ENCODE data around the gene RANBP17.

The RANBP17 gene

DNA sequence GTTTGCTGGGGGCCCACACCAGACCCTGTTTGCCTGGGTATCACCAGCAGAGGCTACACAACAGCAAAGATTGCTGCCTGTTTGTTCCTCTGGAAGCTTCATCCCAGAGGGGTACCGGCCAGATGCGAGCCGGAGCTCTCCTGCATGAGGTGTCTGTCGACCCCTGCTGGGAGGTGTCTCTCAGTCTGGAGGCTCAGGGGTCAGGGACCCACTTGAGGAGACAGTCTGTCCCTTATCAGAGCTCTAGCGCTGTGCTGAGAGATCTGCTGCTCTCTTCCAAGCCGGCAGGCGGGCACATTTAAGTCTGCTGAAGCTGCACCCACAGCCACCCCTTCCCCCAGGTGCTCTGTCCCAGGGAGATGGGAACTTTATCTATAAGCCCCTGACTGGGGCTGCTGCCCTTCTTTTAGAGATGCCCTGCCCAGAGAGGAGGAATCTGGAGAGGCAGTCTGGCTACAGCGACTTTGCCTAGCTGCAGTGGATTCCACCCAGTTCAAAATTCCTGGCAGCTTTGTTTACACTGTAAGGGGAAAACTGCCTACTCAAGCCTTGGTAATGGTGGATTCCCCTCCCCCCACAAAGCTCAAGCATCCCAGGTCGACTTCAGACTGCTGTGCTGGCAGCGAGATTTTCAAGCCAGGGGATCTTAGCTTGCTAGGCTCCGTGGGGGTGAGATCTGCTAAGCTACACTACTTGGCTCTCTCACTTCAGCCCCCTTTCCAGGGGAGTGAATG lies 241.2 kb downstream of the RANBP17 start:
- no peak for DNase-seq

DNA sequence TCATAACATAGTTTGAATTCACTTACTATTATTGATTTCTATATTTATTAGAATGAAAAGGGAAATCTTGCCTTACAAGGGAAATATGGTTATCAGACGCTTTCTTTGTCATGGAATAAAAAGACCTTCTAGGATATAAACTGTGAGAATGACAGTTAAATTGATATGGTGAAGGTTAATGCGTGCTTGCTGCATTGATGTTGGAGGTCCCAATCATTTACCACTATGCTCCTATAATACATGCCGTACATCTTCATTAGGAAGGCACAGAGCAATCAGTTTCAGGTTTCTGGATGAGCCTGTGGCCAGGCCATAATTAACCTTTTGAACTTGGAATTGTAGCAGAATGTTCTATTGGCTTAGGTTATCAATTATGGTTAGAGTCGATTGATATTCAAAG lies 245.9 kb downstream of the RANBP17 start:
- DNase-seq = no peak

DNA sequence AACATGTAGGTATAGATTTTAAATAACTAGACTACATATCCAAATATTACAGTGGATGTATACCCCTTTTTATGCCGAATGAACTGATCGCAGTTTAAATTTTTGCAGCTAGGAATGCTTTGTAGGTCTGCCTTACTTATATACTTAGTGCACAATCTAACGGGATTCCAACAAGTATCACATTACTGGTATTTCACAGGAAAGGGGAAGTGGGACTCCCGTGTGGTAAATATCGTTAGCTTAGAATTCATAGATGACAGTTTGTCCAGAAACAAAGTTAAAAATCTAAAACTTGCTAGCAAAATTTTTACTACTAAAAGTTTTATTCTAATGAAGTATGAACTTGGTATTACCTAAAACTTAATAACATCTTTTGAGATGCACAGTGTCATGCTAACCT lies 253.7 kb downstream of the RANBP17 start:
- DNase-seq = no peak

DNA sequence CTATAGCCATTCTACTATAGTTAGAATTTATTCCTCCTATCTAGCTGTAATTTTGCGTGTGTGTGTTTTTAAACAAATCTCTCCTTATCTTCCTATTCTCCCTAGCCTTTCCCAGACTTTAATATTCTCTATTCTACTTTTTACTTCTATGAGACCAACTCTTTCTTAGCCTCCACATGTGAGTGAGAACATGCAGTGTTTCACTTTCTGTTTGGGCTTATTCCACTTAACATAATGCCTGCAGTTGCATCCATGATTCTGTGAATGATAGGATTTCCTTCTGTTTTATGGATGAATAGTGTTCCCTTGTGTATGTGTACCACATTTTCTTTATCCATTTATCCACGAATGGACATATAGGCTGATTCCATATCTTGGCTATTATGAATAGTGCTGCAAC lies 254.9 kb downstream of the RANBP17 start:
- no peak for DNase-seq

DNA sequence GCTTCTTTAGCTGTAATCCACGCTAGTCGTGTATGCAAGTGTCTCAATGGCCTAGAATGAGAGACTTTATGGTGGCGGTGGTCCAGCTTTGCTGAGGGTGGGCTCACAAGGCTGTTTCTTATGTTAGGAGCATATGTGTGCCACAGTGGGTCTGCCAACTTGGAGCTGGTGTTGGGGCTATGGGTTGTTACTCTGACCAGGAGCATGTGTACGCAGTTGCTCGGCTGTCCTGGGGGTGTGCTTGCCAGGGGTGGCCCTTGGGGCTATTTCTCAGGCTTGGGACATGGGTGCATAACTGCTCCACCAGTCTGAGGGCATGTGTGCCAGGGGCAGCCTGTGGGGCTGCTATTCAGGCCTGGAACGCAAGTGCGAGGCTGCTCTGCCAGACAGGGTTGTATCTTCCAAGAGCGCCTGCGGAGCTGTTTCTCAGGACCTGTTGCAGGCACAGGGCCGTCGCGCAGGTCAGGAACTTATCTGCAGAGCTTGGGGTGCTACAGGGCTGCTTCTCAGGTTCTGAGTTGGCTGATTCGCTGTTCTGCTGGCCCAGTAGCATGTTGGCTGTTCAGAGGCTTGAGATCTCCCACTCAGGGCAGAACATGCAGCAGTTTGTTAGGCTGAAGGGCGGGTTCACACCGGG lies 259.3 kb downstream of the RANBP17 start:
- DNase-seq = no peak

DNA sequence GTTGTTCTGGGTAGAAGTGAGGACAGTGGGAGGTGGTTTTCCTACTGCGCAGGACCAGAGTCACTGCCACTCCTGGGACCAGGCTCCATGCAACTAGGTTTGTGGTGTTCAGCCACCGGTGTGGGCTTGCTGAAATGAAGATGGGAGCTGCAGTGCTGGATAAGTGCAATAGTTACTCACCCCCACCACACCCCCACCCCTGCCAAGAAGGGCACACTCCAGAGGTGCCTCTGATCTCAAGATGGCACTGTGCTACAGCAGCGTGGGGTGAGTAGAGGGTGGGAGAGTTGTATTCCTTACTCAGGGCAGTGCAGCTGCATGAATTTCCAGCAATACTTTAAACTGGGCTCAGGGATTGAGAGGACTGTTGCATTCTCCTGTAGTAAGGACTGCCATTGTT lies 259.8 kb downstream of the RANBP17 start:
- DNase-seq = no peak

DNA sequence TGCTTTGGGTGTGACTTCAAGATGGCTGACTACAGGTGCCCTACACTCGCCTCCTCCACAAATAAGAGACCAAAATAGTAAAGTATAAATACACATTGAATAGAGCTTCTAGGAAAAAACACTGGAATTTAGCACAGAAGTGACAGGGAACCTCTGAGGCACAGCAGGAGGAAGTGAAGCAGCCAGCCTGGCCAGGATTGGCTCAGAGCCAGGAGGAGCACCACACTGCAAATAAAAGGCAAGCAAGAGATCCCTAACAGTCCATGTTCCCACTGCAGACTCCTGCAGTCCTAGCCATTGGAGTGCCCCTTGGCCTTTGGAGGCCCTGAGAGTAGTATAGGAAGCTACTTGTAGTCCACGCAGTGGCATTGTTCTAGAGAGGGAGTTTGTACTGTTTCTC lies 260.6 kb downstream of the RANBP17 start:
- no peak for DNase-seq

DNA sequence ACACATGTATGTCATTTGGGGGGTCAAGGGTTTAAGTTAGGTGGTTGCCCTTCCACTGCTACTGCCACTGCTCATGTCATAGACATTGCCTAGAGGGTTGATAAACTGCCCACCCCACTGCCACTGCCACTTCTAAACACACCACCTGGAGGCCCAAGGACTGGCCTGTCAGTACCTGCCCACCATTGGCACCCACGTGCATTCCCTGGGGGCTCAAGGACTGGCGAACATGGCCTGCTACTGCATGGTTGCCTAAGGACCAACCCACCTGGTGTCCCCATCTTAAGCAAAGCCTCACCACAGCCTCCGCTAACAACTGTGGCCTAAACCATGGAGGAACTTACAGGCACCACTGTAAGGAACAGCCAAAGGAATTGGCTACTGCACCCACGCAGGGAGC lies 261.6 kb downstream of the RANBP17 start:
- DNase-seq = no peak

DNA sequence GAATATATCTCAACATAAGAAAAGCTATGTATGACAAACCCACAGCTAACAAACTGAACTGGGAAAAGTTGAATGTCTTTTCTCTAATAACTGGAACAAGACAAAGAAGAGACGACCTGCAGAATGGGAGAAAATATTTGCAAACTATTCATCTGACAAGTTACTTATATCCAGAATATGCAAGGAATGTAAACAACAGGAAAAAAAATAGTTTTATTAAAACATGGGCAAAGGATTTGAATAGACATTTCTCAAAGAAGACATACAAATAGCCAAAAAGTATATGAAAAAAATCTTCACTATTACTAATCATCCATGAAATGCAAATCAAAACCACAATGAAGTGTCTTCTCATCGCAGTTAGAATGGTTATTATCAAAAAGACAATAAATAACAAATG lies 265.5 kb downstream of the RANBP17 start:
- DNase-seq = no peak

DNA sequence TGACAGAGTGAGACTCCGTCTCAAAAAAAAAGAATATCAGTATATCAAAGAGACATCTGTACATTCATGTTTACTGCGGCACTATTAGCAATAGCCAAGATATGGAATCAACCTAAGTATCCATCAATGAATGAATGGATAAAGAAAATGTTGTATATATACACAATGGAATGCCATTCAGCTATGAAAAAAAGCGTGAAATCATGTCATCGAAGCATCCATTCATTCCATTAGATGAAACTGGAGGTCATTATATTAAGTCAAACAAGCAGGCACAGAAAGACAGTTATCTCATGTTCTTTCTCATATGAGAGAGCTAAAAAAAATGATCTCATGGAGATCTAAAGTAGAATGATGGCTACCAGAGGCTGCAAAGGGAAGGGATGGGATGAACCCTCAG lies 266.3 kb downstream of the RANBP17 start:
- DNase-seq = no peak

DNA sequence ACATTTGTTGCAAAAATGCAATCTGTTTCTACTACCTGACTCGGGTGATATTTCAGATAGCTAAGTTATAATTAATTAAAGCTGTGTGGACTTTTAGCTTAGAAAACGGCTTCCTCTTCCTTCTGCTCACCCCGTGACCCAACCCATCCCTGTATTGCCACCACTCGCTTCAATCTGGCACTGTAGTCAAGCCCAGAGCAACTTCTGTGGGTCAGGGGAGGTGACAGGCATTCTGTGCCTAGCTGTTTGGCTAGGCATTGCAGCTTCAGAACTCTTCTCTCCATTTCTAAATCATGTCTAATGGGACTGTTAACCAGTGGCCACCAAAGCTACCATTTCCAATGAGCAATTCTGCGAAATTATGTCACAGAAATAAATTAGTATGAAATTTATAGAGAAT lies 267.5 kb downstream of the RANBP17 start:
- DNase-seq = no peak

DNA sequence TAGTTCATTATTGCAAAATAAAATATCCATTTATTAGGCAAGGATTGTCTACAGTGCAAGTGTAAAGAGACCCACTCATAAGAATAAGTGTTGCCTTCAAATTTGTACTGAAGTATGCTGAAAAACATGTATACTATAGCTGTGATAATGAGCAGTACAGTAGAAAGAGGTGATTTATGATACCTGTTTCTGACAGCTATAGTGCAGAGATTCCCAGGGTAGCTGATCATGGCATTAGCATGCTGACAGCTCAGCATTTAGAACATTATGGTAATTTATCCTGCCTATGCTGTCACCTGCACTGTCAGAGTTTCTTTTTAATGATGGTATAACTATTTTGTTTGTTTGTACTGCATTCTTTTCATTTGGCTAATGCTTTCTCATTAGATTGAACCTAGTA lies 269.7 kb downstream of the RANBP17 start:
- DNase-seq = no peak

DNA sequence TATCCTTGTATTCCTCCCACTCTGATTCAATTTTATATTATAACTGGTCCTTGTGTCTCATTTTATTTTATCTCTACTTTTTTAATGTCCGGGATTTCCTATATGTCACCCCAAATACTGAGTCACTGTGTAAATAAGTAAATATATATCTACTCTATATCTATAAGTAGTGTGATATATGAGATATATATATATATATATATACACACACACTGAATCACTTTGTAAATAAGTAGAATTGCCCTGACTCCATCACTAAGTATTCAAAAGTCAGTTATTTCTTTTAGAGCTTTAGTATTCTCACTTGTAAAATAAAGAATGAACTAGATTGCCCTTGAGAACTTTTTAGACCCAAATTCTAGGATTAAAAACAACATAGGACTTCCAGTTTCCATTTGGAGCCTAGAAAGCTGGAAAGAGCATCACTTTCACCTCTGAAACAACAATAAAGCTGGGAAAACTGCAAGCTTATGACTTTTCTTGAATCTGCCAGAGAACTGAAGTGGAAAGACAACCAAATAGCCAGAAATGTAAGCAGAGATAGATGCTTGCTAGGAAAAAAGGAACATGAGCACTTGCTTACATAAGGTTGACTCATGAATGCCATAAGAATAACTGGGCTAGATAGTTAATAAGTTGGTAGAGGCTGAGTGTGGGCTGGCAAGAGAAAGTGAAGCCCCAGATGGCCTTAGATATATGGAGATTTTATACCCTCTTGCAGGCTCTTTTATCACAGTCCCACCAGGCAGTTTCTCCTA lies 276.1 kb downstream of the RANBP17 start:
- DNase-seq = no peak

DNA sequence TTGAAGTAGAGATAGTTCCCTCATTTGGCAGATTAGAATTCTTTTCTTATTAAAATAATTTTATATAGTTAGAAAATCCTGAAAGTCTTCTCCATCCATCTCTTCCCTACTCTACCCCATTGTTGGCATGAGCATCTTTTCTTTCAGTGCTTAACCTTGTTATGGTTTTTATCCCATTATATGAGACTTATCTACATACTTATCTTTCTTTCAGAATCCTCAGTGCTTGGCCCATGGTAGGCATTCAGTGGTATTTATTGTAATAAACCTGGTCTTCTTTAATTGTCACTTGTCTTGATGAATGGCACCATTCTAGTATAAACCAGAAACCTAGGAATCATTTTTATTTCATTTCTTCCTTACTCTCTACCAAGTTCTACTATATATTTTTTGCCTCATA lies 277.4 kb downstream of the RANBP17 start:
- DNase-seq = no peak

DNA sequence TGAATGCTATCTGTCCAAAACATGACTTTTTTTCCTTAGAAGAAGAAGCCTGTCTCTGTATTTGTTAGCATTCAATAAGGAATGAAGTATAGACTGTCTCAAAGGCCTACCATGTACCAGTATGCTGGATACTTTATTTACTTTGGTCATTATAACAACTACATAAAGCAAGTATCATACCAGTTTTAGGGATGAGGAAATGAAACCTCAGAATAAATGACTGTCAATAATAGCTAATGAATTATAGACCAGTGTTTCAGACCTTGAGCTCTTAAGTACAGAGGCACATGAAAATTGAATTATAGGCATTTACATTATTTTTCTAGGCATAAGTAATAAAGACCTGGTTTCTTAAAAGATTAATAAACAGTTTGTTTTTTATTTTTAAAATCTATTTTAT lies 280.8 kb downstream of the RANBP17 start:
- DNase-seq = no peak

DNA sequence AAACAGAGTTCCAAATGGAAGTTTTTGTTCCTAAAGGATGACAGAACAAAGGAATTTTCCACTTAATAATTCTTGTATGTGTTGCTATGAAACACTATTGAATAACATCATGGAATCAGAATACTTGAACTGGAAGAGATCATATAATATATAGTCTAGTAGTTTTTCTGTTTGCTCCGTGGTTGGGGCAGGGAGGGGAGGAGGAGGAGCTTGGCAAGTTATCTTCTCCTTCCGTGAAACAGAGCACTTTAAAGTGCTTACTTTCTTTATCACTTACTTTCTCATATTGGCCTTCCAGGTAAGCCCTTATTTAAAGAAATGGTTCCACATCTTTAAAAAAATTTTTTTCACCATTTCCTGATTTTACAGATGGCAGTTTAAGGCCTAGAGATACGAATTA lies 281.4 kb downstream of the RANBP17 start:
- DNase-seq = no peak

DNA sequence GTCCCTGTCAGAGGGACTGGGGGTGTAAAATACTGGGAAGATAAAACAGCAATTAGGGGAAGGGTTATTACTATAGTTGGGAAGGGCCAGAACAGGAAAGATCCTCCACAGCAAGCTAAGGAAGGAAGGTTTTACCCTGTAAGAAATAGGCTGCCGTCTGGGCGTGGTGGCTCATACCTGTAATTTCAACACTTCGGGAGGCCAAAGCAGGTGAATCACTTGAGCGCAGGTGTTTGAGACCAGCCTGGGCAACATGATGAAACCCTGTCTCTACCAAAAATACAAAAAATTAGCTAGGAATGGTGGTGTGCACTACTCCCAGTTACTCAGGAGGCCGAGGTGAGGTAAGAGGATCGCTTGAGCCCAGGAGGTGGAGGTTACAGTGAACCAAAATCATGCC lies 282.1 kb downstream of the RANBP17 start:
- DNase-seq = no peak

DNA sequence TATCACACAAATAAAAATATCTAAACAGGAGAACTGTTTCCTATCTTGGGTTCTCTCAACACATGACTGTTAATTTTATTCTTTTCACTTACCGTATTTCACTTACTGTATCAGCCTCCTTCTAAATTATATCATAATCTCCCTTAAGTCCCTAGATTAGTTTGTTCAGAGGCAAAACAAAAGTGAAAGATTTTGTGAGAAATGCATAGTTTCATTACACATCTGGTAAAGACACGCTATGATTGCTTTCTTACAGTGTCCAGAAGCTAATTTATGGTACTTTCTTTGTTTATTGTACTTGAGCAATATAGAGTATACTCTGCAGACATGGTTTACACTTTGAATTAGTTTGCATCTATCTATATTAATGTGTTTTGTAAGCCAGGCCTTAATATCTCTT lies 287.5 kb downstream of the RANBP17 start:
- DNase-seq = no peak

DNA sequence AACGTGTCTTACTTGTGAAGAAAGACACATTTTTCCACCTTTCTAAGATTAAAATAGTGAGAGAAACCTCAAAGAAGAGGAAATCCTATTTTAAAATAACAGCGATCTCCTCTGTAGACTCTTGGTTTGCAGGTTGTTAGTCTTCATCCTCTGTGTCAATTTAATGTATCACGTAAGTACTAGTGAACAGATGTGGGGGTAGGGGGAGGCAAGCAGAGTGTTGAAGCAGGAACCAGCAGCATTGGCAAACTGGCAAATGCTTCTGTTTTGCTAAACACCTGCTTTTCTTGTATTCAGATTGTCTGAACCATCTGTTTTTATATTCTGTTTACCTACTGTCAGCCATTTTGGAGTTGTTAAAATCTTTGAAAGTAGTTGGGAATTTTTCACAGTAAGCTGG lies 288.0 kb downstream of the RANBP17 start:
- peak; percentile 96 for DNase-seq

DNA sequence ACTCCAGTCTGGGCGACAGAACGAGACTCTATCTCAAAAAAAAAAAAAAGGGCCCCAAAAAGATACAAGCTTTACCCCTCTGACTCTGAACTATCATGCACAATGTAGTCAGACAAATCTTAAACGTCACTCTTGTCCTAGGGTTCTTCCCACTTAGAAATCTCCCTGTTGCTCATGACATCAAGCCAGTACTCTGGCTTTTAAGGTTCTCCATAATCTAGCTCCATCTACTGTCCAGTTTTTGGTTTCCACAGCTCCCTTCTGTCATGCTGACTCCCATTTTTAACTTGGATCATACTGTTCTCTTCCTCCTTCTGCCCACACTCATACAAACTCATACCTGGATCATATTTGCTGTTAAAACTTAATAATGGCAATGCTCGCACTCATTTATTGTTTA lies 290.6 kb downstream of the RANBP17 start:
- peak; percentile 38 for DNase-seq

DNA sequence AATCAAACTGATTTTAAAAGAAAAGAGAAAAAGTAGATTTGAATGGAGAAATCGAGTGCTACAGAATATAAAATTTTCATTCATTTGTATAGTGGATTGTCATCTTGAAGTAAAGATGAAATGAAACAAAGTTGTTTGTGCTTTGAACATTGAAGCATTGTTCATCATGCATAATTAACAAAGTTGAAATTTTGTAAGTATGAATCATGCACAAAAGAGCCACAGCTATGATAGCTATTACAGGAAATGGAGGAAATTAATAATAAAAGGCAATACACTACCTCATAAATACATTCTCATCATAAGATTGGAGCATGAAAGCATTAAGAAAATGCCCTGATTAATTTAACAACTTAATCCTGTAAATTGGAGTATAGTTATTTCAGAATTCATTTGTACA lies 293.8 kb downstream of the RANBP17 start:
- DNase-seq = no peak

DNA sequence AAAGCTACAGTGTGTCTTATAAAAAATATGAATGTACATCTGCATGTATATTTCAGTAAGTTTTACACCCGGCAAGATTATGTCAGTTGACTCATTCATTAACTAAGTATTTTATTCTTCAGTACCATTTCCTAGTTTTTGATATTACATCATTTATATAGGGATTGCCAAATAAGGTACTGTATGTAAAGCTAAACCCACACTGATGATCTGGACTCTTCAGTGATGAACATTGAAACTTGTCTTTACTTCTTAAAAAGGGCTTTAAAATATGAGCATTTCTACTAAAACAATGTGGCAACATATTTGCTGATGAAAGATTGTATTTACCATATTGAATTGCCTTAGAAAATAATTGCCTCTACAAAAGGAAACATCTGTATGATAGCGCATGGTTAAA lies 295.5 kb downstream of the RANBP17 start:
- no peak for DNase-seq

DNA sequence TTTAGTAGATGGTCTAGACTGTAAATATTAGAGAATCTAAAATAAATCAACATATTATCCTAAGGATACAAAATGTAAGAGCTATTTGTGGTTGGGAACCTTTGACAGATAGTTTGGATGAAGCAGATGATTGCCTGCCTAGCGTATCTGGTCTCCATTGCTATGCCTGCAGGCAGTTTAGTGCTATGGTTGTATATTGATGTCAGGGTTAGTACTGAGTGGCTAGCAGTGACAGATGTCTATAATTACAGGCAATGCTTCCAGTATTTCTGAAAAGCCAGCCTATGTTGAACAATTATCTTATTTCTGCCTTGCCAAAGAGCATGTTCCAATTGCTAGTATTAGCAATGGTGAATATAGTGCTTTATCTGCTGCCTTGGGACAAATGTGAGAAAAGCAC lies 296.0 kb downstream of the RANBP17 start:
- peak; percentile 65 for DNase-seq

DNA sequence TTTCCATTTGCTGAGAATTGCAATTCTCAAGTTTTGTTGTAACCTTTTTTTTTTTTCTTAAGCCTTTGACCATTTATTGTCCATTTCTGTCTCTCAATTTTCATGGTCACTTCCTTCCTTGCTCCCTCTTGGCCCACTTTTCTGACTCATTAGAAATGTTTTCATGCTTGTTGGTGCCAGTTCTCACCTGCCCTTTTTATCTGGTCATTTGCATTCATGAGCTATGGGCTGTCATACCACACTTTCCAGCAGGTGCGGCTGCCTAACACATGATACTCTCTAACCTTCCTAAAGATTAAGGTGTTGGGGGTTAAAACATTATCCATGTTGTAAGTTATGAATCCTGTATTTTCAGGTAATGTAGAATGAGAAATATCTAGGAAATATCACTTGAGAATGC lies 296.8 kb downstream of the RANBP17 start:
- DNase-seq = no peak
